Activated CD4-positive, alpha-beta T cell treated with anti-CD3 and anti-CD28 coated beads, Interleukin-2, amount 50 U/mL, for 48 hours (primary cell): ENCODE measurements around the gene ANXA7.
"Not testable (repeated sequence)": the region's sequence is repeated elsewhere in the genome, so short reads cannot be mapped to it uniquely, and the experiment has no call there.

Source experiments
- DNase-seq, 2 experiments: peaks; one replicate each; pipeline ENCODE4 v3.0.0-alpha.2; 2020

ANXA7 gene

GRCh38 chr10:73407495-73407894, 6.4 kb downstream of the ANXA7 start:
- no peak for DNase-seq

- no peak for DNase-seq
These were observed 7.0 kb downstream of the ANXA7 start for GRCh38 chr10:73406846-73407245.

- no peak for DNase-seq
These were observed 8.3 kb downstream of the ANXA7 start for GRCh38 chr10:73405556-73405955.

- no peak for DNase-seq
These were observed 9.2 kb downstream of the ANXA7 start for GRCh38 chr10:73404690-73405089.

- DNase-seq = no peak
These were observed 12.2 kb downstream of the ANXA7 start for GRCh38 chr10:73401636-73402035.

GRCh38 chr10:73399063-73399462, 14.8 kb downstream of the ANXA7 start:
- no peak for DNase-seq

GRCh38 chr10:73398024-73398423, 15.8 kb downstream of the ANXA7 start:
- no peak for DNase-seq

- DNase-seq = not testable (repeated sequence)
These were observed 19.5 kb downstream of the ANXA7 start for GRCh38 chr10:73394325-73394724.

- no peak for DNase-seq
These were observed 25.6 kb downstream of the ANXA7 start for GRCh38 chr10:73388228-73388627.

- no peak for DNase-seq
These were observed 27.3 kb downstream of the ANXA7 start for GRCh38 chr10:73386583-73386982.

- DNase-seq = no peak
These were observed 34.7 kb downstream of the ANXA7 start for GRCh38 chr10:73379064-73379748.

- no peak for DNase-seq
These were observed 37.2 kb downstream of the ANXA7 start for GRCh38 chr10:73376679-73377078.

- DNase-seq = peak in 1 of 2 experiments; percentile 20
These were observed 45.6 kb downstream of the ANXA7 start for GRCh38 chr10:73368238-73368637.

GRCh38 chr10:73366381-73367298, 47.2 kb downstream of the ANXA7 start:
- no peak for DNase-seq

GRCh38 chr10:73364964-73365363, 48.9 kb downstream of the ANXA7 start:
- no peak for DNase-seq

- DNase-seq = no peak
These were observed 54.4 kb downstream of the ANXA7 start for GRCh38 chr10:73359492-73359891.

GRCh38 chr10:73358331-73359279, 55.3 kb downstream of the ANXA7 start, which contains the start of gene CFAP70:
TSS of gene CFAP70 (minus strand) at chr10:73358864. CDS start at chr10:73354796, 4,068 bp downstream.
- DNase-seq = peak; percentile 90 to 91

- no peak for DNase-seq
These were observed 56.0 kb downstream of the ANXA7 start for GRCh38 chr10:73357821-73358220.

- DNase-seq = no peak
These were observed 56.7 kb downstream of the ANXA7 start for GRCh38 chr10:73357166-73357565.

- no peak for DNase-seq
These were observed 69.6 kb downstream of the ANXA7 start for GRCh38 chr10:73344269-73344668.

GRCh38 chr10:73340121-73340520, 73.7 kb downstream of the ANXA7 start:
- no peak for DNase-seq

- DNase-seq = no peak
These were observed 74.4 kb downstream of the ANXA7 start for GRCh38 chr10:73339436-73339835.
